Measurements from ENCODE around the gene LRP1B. TPM values are rescaled to one million over a fixed set of nuclear protein-coding genes. Genes with fewer than 3 reads are reported as not detected.

Gene LRP1B
- total RNA-seq, 2 experiments from 2014 or later: not detected

DNA sequence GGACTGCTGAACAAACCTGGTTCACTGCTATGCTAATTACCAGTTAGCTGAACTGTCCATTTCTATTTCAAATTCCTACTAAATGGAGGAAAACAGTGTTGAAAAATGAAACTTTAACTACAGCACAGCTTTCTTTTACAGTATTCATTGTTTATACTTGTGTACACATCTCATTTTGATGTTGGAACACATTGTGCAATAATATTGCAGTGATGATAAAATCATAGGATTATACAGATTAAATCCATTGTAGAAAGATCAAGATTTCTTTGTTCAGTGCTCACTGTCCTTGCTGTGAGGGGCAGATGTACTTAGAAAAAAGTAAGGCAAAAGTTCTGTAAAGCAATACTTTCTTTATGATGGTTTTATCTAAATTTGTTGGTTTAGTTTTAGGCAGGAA, 1055.1 kb downstream of the LRP1B start:
- ChIA-PET POLR2A (no interaction called here), CTCF (no interaction called here)
- Mint-ChIP-seq H3K36me3 (ENCODE audit: low read depth) (no peaks in the 10 kb centered on the region), H3K27me3 (no peaks in the 10 kb centered on the region), H3K27ac (no peak overlapping the region), H3K4me3 (no peak overlapping the region), H3K9me3 (ENCODE audit: low read depth) (no peaks in the 10 kb centered on the region), H3K4me1 (no peaks in the 10 kb centered on the region)
- ATAC-seq (no peak), DNase-seq (no peak)
- intact Hi-C loops (cut with DNase I, micrococcal nuclease): no loop called here

- Mint-ChIP-seq H3K27me3 (no peaks in the 10 kb centered on the region), H3K9me3 (ENCODE audit: low read depth) (peaks cover 9% of the 10 kb centered on the region), H3K27ac (no peak overlapping the region), H3K36me3 (ENCODE audit: low read depth) (no peaks in the 10 kb centered on the region), H3K4me1 (no peaks in the 10 kb centered on the region), H3K4me3 (no peak overlapping the region)
- POLR2A ChIA-PET: no interaction called here
- no peak for ATAC-seq
- CTCF ChIA-PET: no interaction called here
- intact Hi-C loops (cut with DNase I, micrococcal nuclease): no loop called here
- DNase-seq: no peak
Measured at GRCh38 chr2:141068053-141068682, 1062.6 kb downstream of the LRP1B start.

DNA sequence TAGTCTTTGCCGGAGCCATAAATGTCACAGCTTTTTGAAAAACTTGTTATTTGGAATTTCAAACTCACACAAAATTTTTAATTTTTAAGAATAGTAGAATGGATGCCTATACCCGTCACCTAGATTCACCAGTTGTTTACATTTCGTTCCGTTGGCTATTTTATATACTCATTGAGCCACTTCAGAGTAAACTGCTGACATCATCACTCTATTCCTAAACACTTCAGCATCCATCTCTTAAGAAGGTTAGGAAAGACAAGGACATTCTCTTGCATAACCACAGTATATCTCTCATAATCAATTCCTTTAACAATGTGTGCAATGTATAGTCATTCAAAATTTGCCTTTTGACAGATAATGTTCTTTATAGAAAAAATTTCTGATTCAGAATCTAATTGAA, 1065.8 kb downstream of the LRP1B start:
- intact Hi-C loops (cut with DNase I, micrococcal nuclease): no loop called here
- H3K27me3 Mint-ChIP-seq: no peaks in the 10 kb centered on the region

DNA sequence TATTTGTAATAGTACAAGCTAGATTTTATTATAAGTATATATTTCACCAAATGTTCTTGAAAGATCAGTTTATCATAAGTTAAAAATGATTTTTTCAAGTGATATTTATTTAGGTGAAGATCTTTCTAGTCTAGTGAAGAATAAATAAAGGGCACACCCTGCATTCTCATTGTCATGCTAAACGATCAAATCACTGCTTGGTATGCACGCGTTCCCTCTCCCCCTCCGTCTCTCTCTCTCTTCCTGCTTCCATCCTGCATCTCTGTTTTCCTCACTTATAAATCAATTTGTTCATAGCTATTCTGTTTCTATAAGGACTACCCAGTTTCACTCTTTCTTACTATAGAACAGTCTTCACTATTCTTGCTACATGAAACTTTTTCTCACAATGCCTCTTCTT, 1067.4 kb downstream of the LRP1B start:
- peaks cover 6% of the 10 kb centered on the region for H3K9me3 Mint-ChIP-seq (ENCODE audit: low read depth)
- H3K27me3 Mint-ChIP-seq: no peaks in the 10 kb centered on the region
- H3K27ac Mint-ChIP-seq: no peak overlapping the region
- ChIA-PET POLR2A (no interaction called here), CTCF (no interaction called here)
- H3K4me1 Mint-ChIP-seq: no peaks in the 10 kb centered on the region
- no peak overlapping the region for H3K4me3 Mint-ChIP-seq
- intact Hi-C loops (cut with DNase I, micrococcal nuclease): no loop called here
- H3K36me3 Mint-ChIP-seq (ENCODE audit: low read depth): no peaks in the 10 kb centered on the region
- ATAC-seq: no peak
- DNase-seq: no peak

More for the DNA sequence above, 1065.8 kb downstream of the LRP1B start:
- Mint-ChIP-seq H3K27ac (no peak overlapping the region), H3K4me3 (no peak overlapping the region), H3K4me1 (no peaks in the 10 kb centered on the region), H3K9me3 (ENCODE audit: low read depth) (peaks cover 9% of the 10 kb centered on the region), H3K36me3 (ENCODE audit: low read depth) (no peaks in the 10 kb centered on the region)
- POLR2A ChIA-PET: no interaction called here
- DNase-seq: no peak
- CTCF ChIA-PET: no interaction called here
- ATAC-seq: no peak

DNA sequence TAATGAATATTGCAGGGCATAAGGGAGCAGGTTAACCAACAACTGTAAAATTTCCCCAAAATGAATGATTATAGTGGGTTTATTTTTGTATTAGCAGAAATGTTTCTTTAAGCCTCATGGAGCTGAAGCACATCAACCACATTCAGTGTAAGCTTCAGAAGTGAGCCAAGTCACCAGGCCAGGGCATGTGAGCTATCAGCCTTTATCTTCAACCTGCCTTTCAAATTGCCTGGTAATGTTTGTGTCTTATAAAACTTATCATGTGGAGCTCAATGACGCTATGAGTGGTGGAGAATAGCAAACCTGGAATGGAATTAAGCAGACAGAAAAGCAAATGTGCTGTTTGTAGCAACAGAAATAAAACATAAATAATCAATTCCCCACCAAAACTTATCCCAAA, 1068.4 kb downstream of the LRP1B start:
- Mint-ChIP-seq H3K27me3 (no peaks in the 10 kb centered on the region), H3K4me1 (no peaks in the 10 kb centered on the region), H3K4me3 (no peak overlapping the region), H3K9me3 (ENCODE audit: low read depth) (peaks cover 2% of the 10 kb centered on the region), H3K36me3 (ENCODE audit: low read depth) (no peaks in the 10 kb centered on the region), H3K27ac (no peak overlapping the region)
- CTCF ChIA-PET: no interaction called here
- intact Hi-C loops (cut with DNase I, micrococcal nuclease): no loop called here
- DNase-seq: no peak
- POLR2A ChIA-PET: no interaction called here
- ATAC-seq: no peak

GRCh38 chr2:141062031-141062430, 1068.8 kb downstream of the LRP1B start:
- DNase-seq (no peak), ATAC-seq (no peak)
- Mint-ChIP-seq H3K9me3 (ENCODE audit: low read depth) (no peaks in the 10 kb centered on the region), H3K27me3 (no peaks in the 10 kb centered on the region), H3K4me1 (no peaks in the 10 kb centered on the region), H3K4me3 (no peak overlapping the region), H3K36me3 (ENCODE audit: low read depth) (no peaks in the 10 kb centered on the region), H3K27ac (no peak overlapping the region)
- intact Hi-C loops (cut with DNase I, micrococcal nuclease): no loop called here
- ChIA-PET POLR2A (no interaction called here), CTCF (no interaction called here)

DNA sequence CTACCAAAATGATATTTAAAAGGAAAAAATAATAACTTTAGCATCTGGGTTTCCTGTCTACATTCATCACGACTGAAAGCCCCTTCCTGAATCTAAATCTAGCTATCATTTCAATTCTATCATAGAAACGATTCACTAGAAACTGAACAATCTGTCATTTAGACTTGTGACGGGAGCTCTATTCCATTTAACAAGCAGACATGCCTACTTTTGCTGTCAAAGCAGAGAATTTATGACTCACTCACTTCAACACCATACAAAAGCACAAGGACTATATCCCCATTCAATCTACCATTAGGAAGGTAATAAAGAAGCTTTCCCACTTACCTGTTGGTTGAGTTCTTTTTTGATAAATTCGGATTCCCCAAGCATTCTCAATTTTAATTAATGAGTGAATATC, 1072.3 kb downstream of the LRP1B start:
- H3K27ac Mint-ChIP-seq: no peak overlapping the region
- no peaks in the 10 kb centered on the region for H3K27me3 Mint-ChIP-seq

GRCh38 chr2:141055531-141055930, 1075.3 kb downstream of the LRP1B start:
- H3K27ac Mint-ChIP-seq: no peak overlapping the region

More for the DNA sequence above, 1072.3 kb downstream of the LRP1B start:
- intact Hi-C loops (cut with DNase I, micrococcal nuclease): no loop called here
- Mint-ChIP-seq H3K4me1 (no peaks in the 10 kb centered on the region), H3K36me3 (ENCODE audit: low read depth) (no peaks in the 10 kb centered on the region), H3K4me3 (no peak overlapping the region), H3K9me3 (ENCODE audit: low read depth) (peaks cover 4% of the 10 kb centered on the region)
- ChIA-PET CTCF (no interaction called here), POLR2A (no interaction called here)
- DNase-seq (no peak), ATAC-seq (no peak)

DNA sequence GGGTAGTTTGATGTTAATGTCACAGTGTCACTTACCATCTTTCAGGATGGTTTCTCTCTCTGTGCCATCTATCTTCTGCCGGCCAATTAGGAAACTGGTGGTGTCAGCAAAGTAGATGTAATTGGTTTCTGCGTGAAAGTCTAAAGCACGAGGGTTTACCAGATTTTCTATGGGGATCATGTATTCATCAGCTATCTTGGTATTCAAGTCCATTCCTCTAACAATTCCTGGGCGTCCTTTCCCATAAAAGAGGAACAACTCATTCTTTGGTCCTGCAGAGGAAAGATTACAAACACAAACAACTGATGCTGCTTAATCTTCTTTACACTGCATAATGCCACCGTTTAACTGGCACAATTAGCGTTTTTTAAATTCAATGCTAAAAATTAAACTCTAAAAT, 1081.9 kb downstream of the LRP1B start:
- no peak for DNase-seq
- ATAC-seq: no peak
- H3K27me3 Mint-ChIP-seq: no peaks in the 10 kb centered on the region
- CTCF ChIA-PET: no interaction called here
- H3K36me3 Mint-ChIP-seq (ENCODE audit: low read depth): no peaks in the 10 kb centered on the region
- H3K4me3 Mint-ChIP-seq: no peak overlapping the region
- intact Hi-C loops (cut with DNase I, micrococcal nuclease): no loop called here
- POLR2A ChIA-PET: no interaction called here
- no peak overlapping the region for H3K27ac Mint-ChIP-seq
- peaks cover 5% of the 10 kb centered on the region for H3K9me3 Mint-ChIP-seq (ENCODE audit: low read depth)
- no peaks in the 10 kb centered on the region for H3K4me1 Mint-ChIP-seq

More at GRCh38 chr2:141055531-141055930, 1075.3 kb downstream of the LRP1B start:
- Mint-ChIP-seq H3K4me3 (no peak overlapping the region), H3K4me1 (no peaks in the 10 kb centered on the region), H3K36me3 (ENCODE audit: low read depth) (no peaks in the 10 kb centered on the region), H3K27me3 (no peaks in the 10 kb centered on the region), H3K9me3 (ENCODE audit: low read depth) (peaks cover 7% of the 10 kb centered on the region)
- ChIA-PET CTCF (no interaction called here), POLR2A (no interaction called here)
- DNase-seq: no peak
- intact Hi-C loops (cut with DNase I, micrococcal nuclease): no loop called here
- no peak for ATAC-seq

DNA sequence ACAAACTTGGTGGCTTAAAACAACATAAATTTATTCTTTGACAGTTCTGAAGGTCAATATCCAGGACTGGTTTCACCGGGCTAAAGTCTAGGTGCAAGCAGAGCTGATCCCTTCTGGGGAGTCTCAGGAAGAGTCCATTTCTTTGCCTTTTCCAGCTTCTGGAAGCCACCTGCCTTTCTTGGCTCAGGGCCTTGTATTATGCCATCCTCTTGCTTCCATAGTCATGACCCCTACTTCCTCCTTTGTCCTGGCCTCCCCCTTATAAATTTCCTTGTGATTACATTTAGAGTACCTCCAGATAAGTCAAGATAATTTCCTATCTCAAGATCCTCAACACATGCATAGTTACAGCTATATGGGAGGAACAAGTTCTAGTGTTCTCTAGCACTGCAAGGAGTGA, 1089.5 kb downstream of the LRP1B start:
- ChIA-PET POLR2A (no interaction called here), CTCF (no interaction called here)
- DNase-seq: no peak
- intact Hi-C loops (cut with DNase I, micrococcal nuclease): no loop called here
- Mint-ChIP-seq H3K4me1 (no peaks in the 10 kb centered on the region), H3K9me3 (ENCODE audit: low read depth) (peaks cover 4% of the 10 kb centered on the region), H3K36me3 (ENCODE audit: low read depth) (no peaks in the 10 kb centered on the region), H3K27ac (no peak overlapping the region), H3K4me3 (no peak overlapping the region), H3K27me3 (no peaks in the 10 kb centered on the region)
- ATAC-seq: no peak

DNA sequence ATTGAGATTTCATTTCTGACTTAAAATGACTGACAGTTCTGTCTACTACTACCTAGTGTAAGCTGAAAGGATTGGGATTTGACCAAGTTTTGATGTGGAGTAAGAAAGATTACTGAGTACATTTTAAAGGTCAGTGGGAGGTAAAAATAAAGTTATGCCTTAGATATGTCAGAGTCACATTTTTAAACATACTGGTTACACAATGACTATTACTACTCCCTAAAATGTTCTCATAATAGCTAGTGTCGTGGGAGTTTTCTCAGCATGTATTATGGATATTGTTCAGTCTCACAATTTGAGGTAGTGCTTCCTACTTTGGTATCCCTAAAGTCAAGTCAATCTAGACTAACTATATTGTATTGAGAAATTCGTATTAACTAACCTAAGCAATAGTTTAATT, 1092.5 kb downstream of the LRP1B start:
- ATAC-seq (no peak), DNase-seq (no peak)
- no peaks in the 10 kb centered on the region for H3K36me3 Mint-ChIP-seq (ENCODE audit: low read depth)
- intact Hi-C loops (cut with DNase I, micrococcal nuclease): no loop called here
- no peaks in the 10 kb centered on the region for H3K27me3 Mint-ChIP-seq
- H3K4me1 Mint-ChIP-seq: no peaks in the 10 kb centered on the region
- ChIA-PET POLR2A (no interaction called here), CTCF (no interaction called here)
- no peak overlapping the region for H3K4me3 Mint-ChIP-seq
- peaks cover 6% of the 10 kb centered on the region for H3K9me3 Mint-ChIP-seq (ENCODE audit: low read depth)
- no peak overlapping the region for H3K27ac Mint-ChIP-seq

DNA sequence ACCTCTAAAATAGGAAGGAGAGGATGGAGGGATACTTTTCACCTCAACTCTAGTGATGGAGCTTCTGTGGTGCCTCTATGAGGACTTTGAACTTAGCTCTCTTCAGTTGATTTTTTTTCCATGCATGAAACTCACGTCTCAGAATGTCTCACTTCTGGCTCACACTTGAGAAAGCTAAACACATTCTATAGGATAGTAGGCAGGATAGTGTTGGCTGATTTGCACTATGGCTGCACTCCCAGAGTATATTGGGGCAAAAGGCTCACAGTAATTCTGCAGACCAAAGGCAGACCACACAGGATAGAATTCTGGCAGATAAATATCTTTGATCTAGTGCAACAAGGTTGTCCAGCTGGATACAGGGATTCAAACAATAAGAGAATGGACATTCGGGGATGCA, 1093.5 kb downstream of the LRP1B start:
- intact Hi-C loops (cut with DNase I, micrococcal nuclease): no loop called here
- H3K27me3 Mint-ChIP-seq: no peaks in the 10 kb centered on the region
- no peaks in the 10 kb centered on the region for H3K36me3 Mint-ChIP-seq (ENCODE audit: low read depth)
- peaks cover 6% of the 10 kb centered on the region for H3K9me3 Mint-ChIP-seq (ENCODE audit: low read depth)
- DNase-seq (no peak), ATAC-seq (no peak)
- ChIA-PET POLR2A (no interaction called here), CTCF (no interaction called here)
- H3K27ac Mint-ChIP-seq: no peak overlapping the region
- no peaks in the 10 kb centered on the region for H3K4me1 Mint-ChIP-seq
- H3K4me3 Mint-ChIP-seq: no peak overlapping the region

DNA sequence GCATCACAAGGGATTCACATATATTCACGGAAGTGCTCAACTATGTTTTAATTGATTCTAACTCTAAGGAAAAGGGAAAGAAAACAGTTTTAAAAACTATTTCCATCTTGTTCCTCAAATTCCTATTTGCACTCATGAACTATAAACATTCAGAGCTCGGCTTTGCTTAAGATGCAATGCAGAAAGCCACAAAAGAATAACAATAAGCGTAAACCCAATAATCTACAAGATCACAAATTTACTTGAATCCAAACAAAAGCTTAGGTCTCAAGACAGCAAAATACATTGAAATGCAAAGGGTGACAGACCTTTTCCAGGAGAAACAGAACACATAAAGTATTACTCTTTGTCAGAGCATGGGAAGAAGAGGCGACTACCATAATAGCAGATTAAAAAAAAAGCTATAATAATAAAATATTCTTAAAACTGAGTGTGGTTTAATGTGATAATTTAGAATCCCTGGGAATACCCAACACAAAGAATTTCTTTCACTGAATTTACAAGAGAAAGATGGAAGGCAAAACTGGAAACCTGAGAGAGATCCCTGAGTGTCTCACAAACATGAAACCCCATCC, 1094.9 kb downstream of the LRP1B start:
- intact Hi-C loops (cut with DNase I, micrococcal nuclease): no loop called here
- DNase-seq: no peak
- ChIA-PET CTCF (no interaction called here), POLR2A (no interaction called here)
- no peak overlapping the region for H3K4me3 Mint-ChIP-seq
- no peaks in the 10 kb centered on the region for H3K36me3 Mint-ChIP-seq (ENCODE audit: low read depth)
- H3K27me3 Mint-ChIP-seq: no peaks in the 10 kb centered on the region
- H3K9me3 Mint-ChIP-seq (ENCODE audit: low read depth): peaks cover 6% of the 10 kb centered on the region
- H3K27ac Mint-ChIP-seq: no peak overlapping the region
- no peaks in the 10 kb centered on the region for H3K4me1 Mint-ChIP-seq
- no peak for ATAC-seq
